ENCODE results near the gene PMM2. TPM values are rescaled to one million over a fixed set of nuclear protein-coding genes. Genes with fewer than 3 reads are reported as not detected.
A peak's percentile ranks its signal among the peaks of the same experiment; 100 is the strongest.

The PMM2 gene
- total and polyA plus RNA-seq, 2 donors (not counting 1 experiment from before 2014, with no cell fraction given) = 15.8 to 47.5 TPM

DNA sequence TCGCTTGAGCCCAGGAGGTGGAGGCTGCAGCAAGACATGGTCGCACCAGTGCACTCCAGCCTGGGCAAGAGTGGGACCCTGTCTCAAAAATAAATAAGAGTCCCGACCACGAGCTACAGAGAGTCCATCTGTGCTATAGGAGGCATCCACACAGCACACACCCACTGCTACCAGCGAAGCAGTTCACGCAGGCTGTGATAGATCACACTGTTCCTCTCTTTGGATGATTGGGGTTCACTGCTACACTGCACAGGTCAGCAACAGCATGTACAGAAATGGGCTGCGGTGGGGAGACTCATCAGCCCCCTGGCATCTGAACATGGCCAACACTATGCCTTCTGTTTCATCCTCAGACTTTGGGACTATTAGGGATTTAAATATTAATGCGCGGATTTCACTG is 33.8 kb downstream of the PMM2 start:
- Histone ChIP-seq H3K4me1 (ENCODE audit: control insufficient read depth in 2 of 2, insufficient read depth in 2 of 2, low read length in 2 of 2) (peaks cover 0 to 6% of the 10 kb centered on the region in 2 donors), H3K4me2 (replicated peaks; ENCODE audit: low read depth, low read length, poor library complexity, severe bottlenecking) (peak overlapping the region; percentile 33), H2AFZ (ENCODE audit: insufficient read depth, low read depth, low read length, poor library complexity, severe bottlenecking) (no peak overlapping the region), H4K20me1 (ENCODE audit: control insufficient read depth, insufficient read depth, low read length, poor library complexity, severe bottlenecking) (peaks cover 14% of the 10 kb centered on the region), H3K36me3 (replicated peaks in 1 of 2; ENCODE audit: control extremely low read depth in 1 of 2, control insufficient read depth in 1 of 2, extremely low read depth in 1 of 2, insufficient read depth in 2 of 2, low read length in 1 of 2) (peaks cover 2 to 24% of the 10 kb centered on the region in 2 experiments), H3K9ac (ENCODE audit: low read length) (no peak overlapping the region), H3K4me3 (ENCODE audit: control extremely low read depth in 1 of 5, extremely low read depth in 1 of 5, insufficient read depth in 1 of 5, low read depth in 2 of 5, low read length in 4 of 5) (no peak overlapping the region), H3K9me3 (ENCODE audit: control extremely low read depth in 1 of 3, control insufficient read depth in 2 of 3, insufficient read depth in 1 of 3, low read length in 2 of 3) (no peaks in the 10 kb centered on the region), H3K27me3 (replicated peaks in 1 of 4; ENCODE audit: control extremely low read depth in 1 of 4, control insufficient read depth in 3 of 4, insufficient read depth in 4 of 4, low read length in 3 of 4) (no peaks in the 10 kb centered on the region), H3K27ac (ENCODE audit: low read length in 2 of 2) (no peak overlapping the region), H3K79me2 (ENCODE audit: control insufficient read depth, insufficient read depth, low read length) (peaks cover 31% of the 10 kb centered on the region)
- Mint-ChIP-seq H3K9me3 (ENCODE audit: insufficient read depth) (no peaks in the 10 kb centered on the region), H3K27ac (peak overlapping the region; percentile 26), H3K27me3 (no peaks in the 10 kb centered on the region), H3K4me1 (peaks cover 11% of the 10 kb centered on the region), H3K4me3 (no peak overlapping the region)
- DNase-seq (no peak), ATAC-seq (ENCODE audit: low read depth) (no peak)
- intact Hi-C loops (cut with micrococcal nuclease) = no loop called here
- no peak for TF ChIP-seq EZH2 (IDR thresholded peaks at IDR 0.05; ENCODE audit: borderline replicate concordance, insufficient read depth, low read depth, low read length, poor library complexity, severe bottlenecking)
- TF ChIP-seq, protein P1, sequence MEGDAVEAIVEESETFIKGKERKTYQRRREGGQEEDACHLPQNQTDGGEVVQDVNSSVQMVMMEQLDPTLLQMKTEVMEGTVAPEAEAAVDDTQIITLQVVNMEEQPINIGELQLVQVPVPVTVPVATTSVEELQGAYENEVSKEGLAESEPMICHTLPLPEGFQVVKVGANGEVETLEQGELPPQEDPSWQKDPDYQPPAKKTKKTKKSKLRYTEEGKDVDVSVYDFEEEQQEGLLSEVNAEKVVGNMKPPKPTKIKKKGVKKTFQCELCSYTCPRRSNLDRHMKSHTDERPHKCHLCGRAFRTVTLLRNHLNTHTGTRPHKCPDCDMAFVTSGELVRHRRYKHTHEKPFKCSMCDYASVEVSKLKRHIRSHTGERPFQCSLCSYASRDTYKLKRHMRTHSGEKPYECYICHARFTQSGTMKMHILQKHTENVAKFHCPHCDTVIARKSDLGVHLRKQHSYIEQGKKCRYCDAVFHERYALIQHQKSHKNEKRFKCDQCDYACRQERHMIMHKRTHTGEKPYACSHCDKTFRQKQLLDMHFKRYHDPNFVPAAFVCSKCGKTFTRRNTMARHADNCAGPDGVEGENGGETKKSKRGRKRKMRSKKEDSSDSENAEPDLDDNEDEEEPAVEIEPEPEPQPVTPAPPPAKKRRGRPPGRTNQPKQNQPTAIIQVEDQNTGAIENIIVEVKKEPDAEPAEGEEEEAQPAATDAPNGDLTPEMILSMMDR (IDR thresholded peaks at IDR 0.05) = no peak
- POLR2A ChIA-PET = no interaction called here
- CTCF ChIA-PET = no interaction called here
- 93% methylated on average over 6 of the region's 9 CpGs for WGBS (ENCODE audit: insufficient coverage)

GRCh38 chr16:8831871-8832716 is 34.5 kb downstream of the PMM2 start:
- Histone ChIP-seq H3K27ac (ENCODE audit: low read length in 2 of 2) (no peak overlapping the region), H4K20me1 (ENCODE audit: control insufficient read depth, insufficient read depth, low read length, poor library complexity, severe bottlenecking) (peaks cover 14% of the 10 kb centered on the region), H3K4me3 (ENCODE audit: control extremely low read depth in 1 of 5, extremely low read depth in 1 of 5, insufficient read depth in 1 of 5, low read depth in 2 of 5, low read length in 4 of 5) (no peak overlapping the region), H3K4me2 (replicated peaks; ENCODE audit: low read depth, low read length, poor library complexity, severe bottlenecking) (peak overlapping the region; percentile 33), H3K36me3 (replicated peaks in 1 of 2; ENCODE audit: control extremely low read depth in 1 of 2, control insufficient read depth in 1 of 2, extremely low read depth in 1 of 2, insufficient read depth in 2 of 2, low read length in 1 of 2) (peaks cover 2 to 24% of the 10 kb centered on the region in 2 experiments), H3K27me3 (replicated peaks in 1 of 4; ENCODE audit: control extremely low read depth in 1 of 4, control insufficient read depth in 3 of 4, insufficient read depth in 4 of 4, low read length in 3 of 4) (no peaks in the 10 kb centered on the region), H3K9ac (ENCODE audit: low read length) (no peak overlapping the region), H3K79me2 (ENCODE audit: control insufficient read depth, insufficient read depth, low read length) (peaks cover 31% of the 10 kb centered on the region), H3K4me1 (ENCODE audit: control insufficient read depth in 2 of 2, insufficient read depth in 2 of 2, low read length in 2 of 2) (peaks cover 0 to 6% of the 10 kb centered on the region in 2 donors), H2AFZ (ENCODE audit: insufficient read depth, low read depth, low read length, poor library complexity, severe bottlenecking) (no peak overlapping the region), H3K9me3 (ENCODE audit: control extremely low read depth in 1 of 3, control insufficient read depth in 2 of 3, insufficient read depth in 1 of 3, low read length in 2 of 3) (no peaks in the 10 kb centered on the region)
- no peak for TF ChIP-seq EZH2 (IDR thresholded peaks at IDR 0.05; ENCODE audit: borderline replicate concordance, insufficient read depth, low read depth, low read length, poor library complexity, severe bottlenecking)
- TF ChIP-seq, protein P1 (IDR thresholded peaks at IDR 0.05) = no peak
- ChIA-PET POLR2A (no interaction called here), CTCF (no interaction called here)
- ATAC-seq (ENCODE audit: low read depth) (no peak), DNase-seq (no peak)
- H3K27me3 Mint-ChIP-seq = no peaks in the 10 kb centered on the region
- 95% methylated on average over 16 of the region's 18 CpGs for WGBS (ENCODE audit: insufficient coverage)
- H3K4me3 Mint-ChIP-seq = peak overlapping the region; percentile 49
- peak overlapping the region; percentile 26 for H3K27ac Mint-ChIP-seq
- H3K4me1 Mint-ChIP-seq = peaks cover 11% of the 10 kb centered on the region
- intact Hi-C loops (cut with micrococcal nuclease) = no loop called here
- H3K9me3 Mint-ChIP-seq (ENCODE audit: insufficient read depth) = no peaks in the 10 kb centered on the region

All from B cell (primary cell).